SK-N-SH (cell line): ENCODE measurements around the gene ATP8A2. TPM values are rescaled to one million over a fixed set of nuclear protein-coding genes. Genes with fewer than 3 reads are reported as not detected.

Source experiments
- CTCF ChIA-PET: fragments of 300-600, 350-600 bp; formaldehyde crosslinking; extraction: SDS; loops from one replicate; lab custom pipeline; 2021; lab: Yijun Ruan, JAX
- POLR2A ChIA-PET: fragments of 350-600 bp; sonication (Branson Sonifier 250); formaldehyde crosslinking; extraction: SDS; loops from one replicate; lab custom pipeline; 2020; ENCODE audit warnings: antibody characterized with exemption, inconsistent platforms; lab: Yijun Ruan, JAX
- DNase-seq: peaks from one replicate; pipeline ENCODE4 v3.0.0; 2012
- H2AFZ ChIP-seq: fragments of 200-600 bp; sonication (generic); 2 replicates; pipeline ENCODE4 v1.8.1; 2016; ENCODE audit warnings: antibody characterized with exemption, mild to moderate bottlenecking, low read depth
- H3F3A ChIP-seq: fragments of 200-600 bp; sonication (generic); replicated peaks from 2 replicates; pipeline ENCODE3; 2016; ENCODE audit warnings: antibody characterized with exemption, mild to moderate bottlenecking; ENCODE audit not compliant: insufficient read depth
- H3K27ac ChIP-seq, 2 experiments: fragments of 200-500 bp in 1 of 2; fragments of 200-600 bp in 1 of 2; sonication (Bioruptor generic) in 1 of 2; sonication (generic), shearing (Covaris generic) in 1 of 2; 2 replicates each; pipeline versions ENCODE4 v1.5.1 to v1.6.1; 2014 to 2016; ENCODE audit warnings: low read depth in 2 of 2, inconsistent platforms in 1 of 2, low read length in 1 of 2, mild to moderate bottlenecking in 1 of 2, mixed read lengths in 1 of 2
- H3K27me3 ChIP-seq: fragments of 200-600 bp; sonication (generic), shearing (Covaris generic); 2 replicates; pipeline ENCODE4 v1.6.1; 2016; ENCODE audit warnings: mixed run types; ENCODE audit not compliant: insufficient read depth
- H3K36me3 ChIP-seq, 2 experiments: fragments of 200-500 bp in 1 of 2; fragments of 200-600 bp in 1 of 2; sonication (Bioruptor generic) in 1 of 2; sonication (generic) in 1 of 2; replicated peaks in 1 of 2; 2 replicates each; pipeline versions ENCODE3 to v1.5.1; 2014 to 2016; ENCODE audit warnings: low read length in 1 of 2, mild to moderate bottlenecking in 1 of 2; ENCODE audit not compliant: insufficient read depth in 2 of 2, control insufficient read depth in 1 of 2
- H3K4me1 ChIP-seq, 2 experiments: fragments of 200-500 bp in 1 of 2; fragments of 200-600 bp in 1 of 2; sonication (Bioruptor generic) in 1 of 2; sonication (generic), shearing (Covaris generic) in 1 of 2; 2 replicates each; pipeline versions ENCODE4 v1.5.1 to v1.6.1; 2014 to 2016; ENCODE audit warnings: low read depth in 1 of 2, low read length in 1 of 2, mixed run types in 1 of 2; ENCODE audit not compliant: insufficient read depth in 2 of 2, control insufficient read depth in 1 of 2
- H3K4me2 ChIP-seq: fragments of 200-600 bp; sonication (generic), shearing (Covaris generic); 2 replicates; pipeline ENCODE4 v1.6.1; 2017; ENCODE audit warnings: mixed run types
- H3K4me3 ChIP-seq, 2 experiments: fragments of 200-500 bp in 1 of 2; fragments of 200-600 bp in 1 of 2; sonication (Bioruptor generic) in 1 of 2; sonication (generic), shearing (Covaris generic) in 1 of 2; 2 replicates each; pipeline versions ENCODE4 v1.5.1 to v1.8.1; 2014 to 2016; ENCODE audit warnings: low read depth in 2 of 2, inconsistent platforms in 1 of 2, low read length in 1 of 2, mild to moderate bottlenecking in 1 of 2, mixed read lengths in 1 of 2, moderate library complexity in 1 of 2
- H3K79me2 ChIP-seq: fragments of 200-600 bp; sonication (generic); 2 replicates; pipeline ENCODE4 v1.8.1; 2017; ENCODE audit warnings: mild to moderate bottlenecking; ENCODE audit not compliant: insufficient read depth
- H3K9ac ChIP-seq: fragments of 200-600 bp; sonication (generic); 2 replicates; pipeline ENCODE4 v1.6.1; 2017; ENCODE audit warnings: mixed run types
- H3K9me2 ChIP-seq: fragments of 200-600 bp; sonication (generic); 2 replicates; pipeline ENCODE4 v1.6.1; 2017; ENCODE audit warnings: mixed run types
- H3K9me3 ChIP-seq: fragments of 200-600 bp; sonication (generic); 2 replicates; pipeline ENCODE4 v1.6.1; 2017; ENCODE audit warnings: mixed run types, mild to moderate bottlenecking, moderate library complexity
- H4K20me1 ChIP-seq: fragments of 200-600 bp; sonication (generic); 2 replicates; pipeline ENCODE4 v1.6.1; 2017; ENCODE audit warnings: mild to moderate bottlenecking, mixed run types; ENCODE audit not compliant: insufficient read depth
- JUND ChIP-seq: IDR thresholded peaks from 2 replicates; pipeline ENCODE4 v1.4.0; 2012
- NFIC ChIP-seq: IDR thresholded peaks from 2 replicates; pipeline ENCODE4 v1.4.0; 2012; ENCODE audit warnings: borderline replicate concordance
- NRF1 ChIP-seq: IDR thresholded peaks from 2 replicates; pipeline ENCODE4 v1.6.1; 2012; ENCODE audit warnings: low read depth, mild to moderate bottlenecking, low read length
- RAD21 ChIP-seq: IDR thresholded peaks from 2 replicates; pipeline ENCODE4 v1.6.1; 2012; ENCODE audit warnings: mild to moderate bottlenecking, low read length
- RFX5 ChIP-seq: IDR thresholded peaks from 2 replicates; pipeline ENCODE4 v1.6.1; 2012; ENCODE audit warnings: mild to moderate bottlenecking, improper control_type of control experiment, low read length
- RXRA ChIP-seq: IDR thresholded peaks from 2 replicates; pipeline ENCODE4 v1.4.0; 2012; ENCODE audit warnings: low read depth, mild to moderate bottlenecking, borderline replicate concordance
- SIN3A ChIP-seq: IDR thresholded peaks from 2 replicates; pipeline ENCODE4 v1.6.1; 2012; ENCODE audit warnings: low read depth, mild to moderate bottlenecking, low read length, moderate library complexity, borderline replicate concordance
- TCF12 ChIP-seq: IDR thresholded peaks from 2 replicates; pipeline ENCODE4 v1.4.0; 2012
- TEAD4 ChIP-seq: IDR thresholded peaks from 2 replicates; pipeline ENCODE4 v1.4.0; 2012; ENCODE audit warnings: mild to moderate bottlenecking, borderline replicate concordance; ENCODE audit not compliant: insufficient read depth
- USF1 ChIP-seq: IDR thresholded peaks from 2 replicates; pipeline ENCODE4 v1.4.0; 2012; ENCODE audit warnings: low read depth, borderline replicate concordance
- USF2 ChIP-seq: fragments of 150-350 bp; IDR thresholded peaks from 2 replicates; pipeline ENCODE4 v1.6.1; 2017; ENCODE audit warnings: antibody characterized with exemption, low read length, low read depth, borderline replicate concordance
- ZBTB33 ChIP-seq: IDR thresholded peaks from 2 replicates; pipeline ENCODE4 v1.4.0; 2012; ENCODE audit warnings: low read depth, borderline replicate concordance
- WGBS: methylation state at CpG from one replicate; pipeline ENCODE4 v1.1.6; 2017; ENCODE audit warnings: low lambda C conversion rate; 5-methylcytosine and 5-hydroxymethylcytosine counted together
- polyA plus RNA-seq, 3 experiments: library from polyadenylated mRNA; depleted of rRNA; stranded (reverse); fragments of >200 nt; gene quantifications; 2 replicates each; pipeline ENCODE4 v1.2.3, GENCODE V29; 2012

The ATP8A2 gene
- polyA plus RNA-seq, 1 of the 3 experiments (the other 2 are of a cell fraction) = 0.02 TPM

GRCh38 chr13:25415241-25415640 lies 43.5 kb downstream of the ATP8A2 start:
- no peaks in the 10 kb centered on the region for H3F3A ChIP-seq
- H3K4me2 ChIP-seq = no peak overlapping the region
- ChIA-PET POLR2A (interaction anchor here (0.7 kb wide), 1 partner anchor 392 kb away, joined by 4 read pairs; no protein-coding TSS in a partner anchor), CTCF (no interaction called here)
- H3K4me3 ChIP-seq = no peak overlapping the region
- no peak overlapping the region for H2AFZ ChIP-seq
- H3K9me2 ChIP-seq = no peaks in the 10 kb centered on the region
- no peaks in the 10 kb centered on the region for H3K36me3 ChIP-seq
- no peaks in the 10 kb centered on the region for H3K79me2 ChIP-seq
- no peaks in the 10 kb centered on the region for H3K27me3 ChIP-seq
- no peak for TF ChIP-seq RAD21
- no peak for TF ChIP-seq TEAD4
- no peak for TF ChIP-seq NFIC
- no peak for TF ChIP-seq SIN3A
- TF ChIP-seq RFX5 = no peak
- no peaks in the 10 kb centered on the region for H3K4me1 ChIP-seq
- DNase-seq = no peak
- WGBS = 13% methylated on average over 1 of the region's 1 CpG
- H3K27ac ChIP-seq = no peak overlapping the region
- no peaks in the 10 kb centered on the region for H3K9me3 ChIP-seq
- H3K9ac ChIP-seq = no peak overlapping the region
- no peaks in the 10 kb centered on the region for H4K20me1 ChIP-seq

- DNase-seq = no peak
- ChIA-PET CTCF (no interaction called here), POLR2A (no interaction called here)
- Histone ChIP-seq H3K79me2 (no peaks in the 10 kb centered on the region), H3F3A (no peaks in the 10 kb centered on the region), H3K4me1 (no peaks in the 10 kb centered on the region), H3K9me3 (no peaks in the 10 kb centered on the region), H4K20me1 (no peaks in the 10 kb centered on the region), H2AFZ (no peak overlapping the region), H3K9ac (no peak overlapping the region), H3K4me2 (no peak overlapping the region), H3K27me3 (no peaks in the 10 kb centered on the region; the same call in 1 of the 2 replicates), H3K4me3 (no peak overlapping the region), H3K27ac (no peak overlapping the region), H3K9me2 (no peaks in the 10 kb centered on the region), H3K36me3 (no peaks in the 10 kb centered on the region)
- TF ChIP-seq JUND (no peak), ZBTB33 (no peak), TCF12 (no peak), SIN3A (no peak), USF1 (no peak), USF2 (no peak), NRF1 (no peak), RFX5 (no peak), TEAD4 (no peak), RXRA (no peak)
- 34% methylated on average over 2 of the region's 2 CpGs for WGBS
Measured at GRCh38 chr13:25417535-25417934, 45.8 kb downstream of the ATP8A2 start.
